Testis (tissue), 2 donors: ENCODE results near the gene IKZF3.

Experiments used
- CTCF ChIP-seq, 3 experiments: fragments of 450-650 bp in 2 of 3; fragments of 200-600 bp in 1 of 3; sonication (generic) in 1 of 3; IDR thresholded peaks; one replicate each; pipeline ENCODE4 v1.5.1; 2016 to 2019; ENCODE audit warnings: antibody characterized with exemption in 3 of 3, mild to moderate bottlenecking in 2 of 3, moderate library complexity in 1 of 3
- POLR2A ChIP-seq: fragments of 450-650 bp; IDR thresholded peaks from one replicate; pipeline ENCODE4 v1.6.1; 2017; ENCODE audit warnings: antibody characterized with exemption, mild to moderate bottlenecking, moderate library complexity

GRCh38 chr17:39719563-39720355 lies 144.4 kb downstream of the IKZF3 start:
- no peak for TF ChIP-seq CTCF (IDR thresholded peaks at IDR 0.05)
- TF ChIP-seq POLR2A, result no peak
